HepG2 (cell line): Measurements from ENCODE around the gene MRPL10. TPM values are rescaled to one million over a fixed set of nuclear protein-coding genes. Genes with fewer than 3 reads are reported as not detected.
A peak's percentile ranks its signal among the peaks of the same experiment; 100 is the strongest.

ENCODE experiments used
- ARID2 ChIP-seq: sonication (generic); formaldehyde crosslinking; IDR thresholded peaks from 2 replicates; pipeline ENCODE4 v1.8.1; 2022; ENCODE audit warnings: mild to moderate bottlenecking, missing genetic modification reagents, borderline replicate concordance
- ARNTL ChIP-seq: sonication (generic); formaldehyde crosslinking; IDR thresholded peaks from 2 replicates; pipeline ENCODE4 v1.4.0; 2020; ENCODE audit warnings: mild to moderate bottlenecking, missing genetic modification reagents
- ASH2L ChIP-seq: fragments of 300-600, 200-600 bp; sonication (generic); IDR thresholded peaks from 2 replicates; pipeline ENCODE4 v1.7.0; 2017; ENCODE audit warnings: low read depth, mild to moderate bottlenecking, moderate library complexity, mixed read lengths, low read length; ENCODE audit not compliant: insufficient read length
- ATF5 ChIP-seq: sonication (generic); formaldehyde crosslinking; IDR thresholded peaks from 2 replicates; pipeline ENCODE4 v1.4.0; 2020; ENCODE audit warnings: mild to moderate bottlenecking, low read depth, missing genetic modification reagents
- HOXA3 ChIP-seq: sonication (generic); formaldehyde crosslinking; IDR thresholded peaks from 2 replicates; pipeline ENCODE4 v1.5.0; 2020; ENCODE audit warnings: missing genetic modification reagents
- HOXA5 ChIP-seq: sonication (generic); formaldehyde crosslinking; IDR thresholded peaks from 2 replicates; pipeline ENCODE4 v1.4.0; 2020; ENCODE audit warnings: missing genetic modification reagents
- IRF9 ChIP-seq: sonication (generic); formaldehyde crosslinking; IDR thresholded peaks from 2 replicates; pipeline ENCODE4 v1.8.0; 2022; ENCODE audit warnings: missing genetic modification reagents, mild to moderate bottlenecking, borderline replicate concordance
- KDM1A ChIP-seq: IDR thresholded peaks from 2 replicates; pipeline ENCODE4 v1.6.1; 2016; ENCODE audit warnings: missing compliant biosample characterization
- KLF16 ChIP-seq, 2 experiments: sonication (generic) in 1 of 2; formaldehyde crosslinking in 1 of 2; IDR thresholded peaks; 2 replicates each; pipeline versions ENCODE4 v1.6.1 to v1.8.0; 2016 to 2023; ENCODE audit warnings: missing genetic modification reagents in 2 of 2, missing compliant biosample characterization in 1 of 2
- PRMT3 ChIP-seq: sonication (generic); formaldehyde crosslinking; IDR thresholded peaks from 2 replicates; pipeline ENCODE4 v1.8.1; 2022; ENCODE audit warnings: low read depth, mild to moderate bottlenecking, moderate library complexity, missing genetic modification reagents, borderline replicate concordance
- RARA ChIP-seq: IDR thresholded peaks from 2 replicates; pipeline ENCODE4 v1.6.1; 2016; ENCODE audit warnings: missing genetic modification reagents, missing compliant biosample characterization
- REL ChIP-seq: sonication (generic); formaldehyde crosslinking; conservative IDR thresholded peaks from 2 replicates; pipeline ENCODE4 v1.8.0; 2022; ENCODE audit warnings: mild to moderate bottlenecking, missing genetic modification reagents, moderate library complexity
- SKIL ChIP-seq: sonication (generic); formaldehyde crosslinking; IDR thresholded peaks from 2 replicates; pipeline ENCODE4 v1.8.0; 2022; ENCODE audit warnings: missing genetic modification reagents, mild to moderate bottlenecking, moderate library complexity, borderline replicate concordance
- TAF1 ChIP-seq: sonication (generic); formaldehyde crosslinking; IDR thresholded peaks from 2 replicates; pipeline ENCODE4 v1.4.0; 2020; ENCODE audit warnings: missing genetic modification reagents
- TBL1XR1 ChIP-seq: fragments of 150-350 bp; IDR thresholded peaks from 2 replicates; pipeline ENCODE4 v1.6.1; 2014; ENCODE audit warnings: borderline replicate concordance, low read length; ENCODE audit not compliant: partially characterized antibody
- THYN1 ChIP-seq: sonication (generic); formaldehyde crosslinking; IDR thresholded peaks from 2 replicates; pipeline ENCODE4 v1.8.1; 2023; ENCODE audit warnings: low read depth, mild to moderate bottlenecking, moderate library complexity, missing genetic modification reagents, borderline replicate concordance
- U2AF2 ChIP-seq: fragments of 200-400 bp; formaldehyde crosslinking; IDR thresholded peaks from 2 replicates; pipeline ENCODE4 v1.6.1; 2017; ENCODE audit warnings: low read depth, mild to moderate bottlenecking, low read length
- ZGPAT ChIP-seq: IDR thresholded peaks from 2 replicates; pipeline ENCODE4 v1.6.1; 2016; ENCODE audit warnings: mild to moderate bottlenecking
- ZNF253 ChIP-seq: sonication (generic); formaldehyde crosslinking; IDR thresholded peaks from 2 replicates; pipeline ENCODE4 v1.8.0; 2022; ENCODE audit warnings: mild to moderate bottlenecking, missing genetic modification reagents, borderline replicate concordance
- ZNF619 ChIP-seq: sonication (generic); formaldehyde crosslinking; IDR thresholded peaks from 2 replicates; pipeline ENCODE4 v1.4.0; 2020; ENCODE audit warnings: mild to moderate bottlenecking, missing genetic modification reagents
- ZNF800 ChIP-seq: sonication (generic); formaldehyde crosslinking; IDR thresholded peaks from 2 replicates; pipeline ENCODE4 v1.4.0; 2020; ENCODE audit warnings: missing genetic modification reagents
- polyA plus RNA-seq, 8 experiments: library from polyadenylated mRNA; depleted of rRNA in 3 of 8; stranded (reverse) in 7 of 8; unstranded in 1 of 8; fragments of >200 nt; fragmentation: Illumina TruSeq in 4 of 8; extraction: Trizol in 4 of 8; gene quantifications; 2 replicates each; pipeline versions ENCODE4 v1.2.1 to v1.2.3, GENCODE V29; 2011 to 2016; ENCODE audit warnings: low read depth in 4 of 8, missing spikeins in 1 of 8, mixed read lengths in 1 of 8; ENCODE audit not compliant: insufficient read depth in 1 of 8
- total RNA-seq, 5 experiments: library from RNA; depleted of rRNA; stranded (reverse); fragments of >200 nt; fragmentation: Illumina TruSeq; extraction: Trizol; gene quantifications; 2 replicates each; pipeline ENCODE4 v1.2.3, GENCODE V29; 2016; ENCODE audit warnings: low read depth in 1 of 5

Gene MRPL10
- total and polyA plus RNA-seq, 2 of the 13 experiments (the other 11 are each of a cell fraction or from before 2014, with no cell fraction given), result 56.7 to 149 TPM

GRCh38 chr17:47821424-47822391 lies 9.6 kb downstream of the MRPL10 start, which contains the start of gene OSBPL7 (continued):
- TF ChIP-seq ZGPAT (CRISPR knock-in tag), result peak; percentile 71; the same call in 1 of the 2 replicates
- TF ChIP-seq ARID2 (CRISPR knock-in tag), result no peak
- no peak for TF ChIP-seq U2AF2
- TF ChIP-seq ASH2L, result peak; percentile 17
- TF ChIP-seq KLF16 (CRISPR knock-in tag; IDR thresholded peaks at IDR 0.05), result peak in 1 of 2 experiments; percentile 82; a peak in 2 of 4 replicates
- no peak for TF ChIP-seq SKIL (CRISPR knock-in tag)
- TF ChIP-seq TBL1XR1, result no peak
- TF ChIP-seq TAF1 (CRISPR knock-in tag), result peak; percentile 73
- no peak for TF ChIP-seq ATF5 (CRISPR knock-in tag)
- TF ChIP-seq ZNF800 (CRISPR knock-in tag), result no peak
- TF ChIP-seq IRF9 (CRISPR knock-in tag), result peak; percentile 43; the same call in 1 of the 2 replicates
- no peak for TF ChIP-seq KDM1A (CRISPR knock-in tag)
- TF ChIP-seq HOXA5 (CRISPR knock-in tag), result no peak
- TF ChIP-seq REL (CRISPR knock-in tag), result no peak
- TF ChIP-seq RARA, result peak; percentile 23; the same call in 1 of the 2 replicates
- TF ChIP-seq THYN1 (CRISPR knock-in tag), result 0 out of 2 replicates have a peak, but pooled peaks have one; percentile 41
- TF ChIP-seq ARNTL (CRISPR knock-in tag), result no peak
- no peak for TF ChIP-seq PRMT3
- peak; percentile 50; the same call in 1 of the 2 replicates for TF ChIP-seq HOXA3 (CRISPR knock-in tag)
- no peak for TF ChIP-seq ZNF619 (CRISPR knock-in tag)
- 0 out of 2 replicates have a peak, but pooled peaks have one; percentile 36 for TF ChIP-seq ZNF253
